Rectal smooth muscle tissue (tissue), 1 donor: ENCODE results near the gene S100A8.
"Not testable (repeated sequence)": the region's sequence is repeated elsewhere in the genome, so short reads cannot be mapped to it uniquely, and the experiment has no call there.

Experiments used
- H3K27ac ChIP-seq: one replicate; pipeline ENCODE4 v1.7.0; 2013; ENCODE audit warnings: low read depth, low read length, inconsistent platforms
- H3K27me3 ChIP-seq: one replicate; pipeline ENCODE4 v1.7.0; 2013; ENCODE audit warnings: low read length; ENCODE audit not compliant: control insufficient read depth, insufficient read depth
- H3K36me3 ChIP-seq: one replicate; pipeline ENCODE4 v1.7.0; 2013; ENCODE audit warnings: low read length; ENCODE audit not compliant: control insufficient read depth, insufficient read depth
- H3K4me1 ChIP-seq: one replicate; pipeline ENCODE4 v1.7.0; 2013; ENCODE audit warnings: low read length; ENCODE audit not compliant: control insufficient read depth, insufficient read depth
- H3K4me3 ChIP-seq: one replicate; pipeline ENCODE4 v1.7.0; 2013; ENCODE audit warnings: low read length
- H3K9ac ChIP-seq: one replicate; pipeline ENCODE4 v1.7.0; 2013; ENCODE audit warnings: low read length

S100A8 gene

DNA sequence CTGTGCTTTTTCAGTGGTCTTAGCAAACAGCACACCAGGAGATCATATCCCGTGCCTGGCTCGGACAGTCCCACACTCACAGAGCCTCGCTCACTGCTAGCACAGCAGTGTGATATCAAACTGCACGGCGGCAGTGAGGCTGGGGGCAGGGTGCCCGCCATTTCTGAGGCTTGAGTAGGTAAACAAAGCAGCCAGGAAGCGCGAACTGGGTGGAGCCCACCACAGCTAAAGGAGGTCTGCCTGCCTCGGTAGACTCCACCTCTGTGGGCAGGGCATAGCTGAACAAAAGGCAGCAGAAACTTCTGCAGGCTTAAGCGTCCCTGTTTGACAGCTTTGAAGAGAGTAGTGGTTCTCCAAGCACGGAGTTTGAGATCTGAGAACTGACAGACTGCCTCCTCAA is 16.4 kb upstream of the S100A8 start:
- not testable (repeated sequence) for H3K9ac ChIP-seq, H3K36me3 ChIP-seq, H3K4me3 ChIP-seq, H3K27ac ChIP-seq, H3K27me3 ChIP-seq, H3K4me1 ChIP-seq

DNA sequence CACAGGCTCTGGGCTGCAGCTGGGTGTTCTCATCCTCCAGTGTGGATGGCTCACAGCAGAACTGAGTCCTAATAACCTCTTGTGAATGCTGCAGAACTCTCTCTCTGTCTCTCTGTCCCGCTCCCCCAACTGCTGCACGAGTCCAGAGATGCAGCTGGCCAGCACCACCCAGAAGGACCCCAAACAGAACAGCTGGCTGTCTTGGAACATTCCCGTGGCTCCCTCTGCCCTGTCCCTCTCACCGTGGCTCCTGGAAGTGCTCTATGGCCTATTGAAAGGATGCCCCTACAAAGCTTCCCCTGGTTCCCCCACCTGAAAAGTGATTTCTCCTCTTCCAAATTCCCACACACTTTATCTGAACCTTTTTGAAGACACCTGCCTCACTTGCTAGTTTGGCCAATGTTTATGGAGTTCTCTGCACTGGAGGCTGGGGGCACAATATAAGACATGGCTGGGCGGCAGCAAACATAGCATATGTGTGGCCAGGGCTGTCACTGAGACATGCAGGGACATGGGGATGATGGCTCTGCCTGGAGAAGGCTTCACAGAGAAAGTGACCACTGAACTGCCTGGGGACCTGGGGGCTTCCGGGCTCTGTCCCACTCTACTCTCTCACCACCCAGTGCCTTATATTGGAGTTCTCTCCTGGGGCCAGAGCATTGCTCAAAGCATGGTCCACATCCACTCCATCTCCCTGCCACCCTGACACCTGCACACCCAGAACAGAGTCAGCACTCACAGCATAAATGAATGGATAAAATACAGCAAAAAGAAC is 15.1 kb upstream of the S100A8 start:
- not testable (repeated sequence) for H3K27me3 ChIP-seq

GRCh38 chr1:153404768-153405167 is 13.9 kb upstream of the S100A8 start:
- no peak overlapping the region for H3K4me3 ChIP-seq
- no peak overlapping the region for H3K27ac ChIP-seq
- no peaks in the 10 kb centered on the region for H3K4me1 ChIP-seq
- no peaks in the 10 kb centered on the region for H3K27me3 ChIP-seq
- H3K36me3 ChIP-seq = no peaks in the 10 kb centered on the region
- H3K9ac ChIP-seq = no peak overlapping the region

More for the DNA sequence above, 15.1 kb upstream of the S100A8 start:
- not testable (repeated sequence) for H3K4me3 ChIP-seq, H3K36me3 ChIP-seq, H3K27ac ChIP-seq, H3K9ac ChIP-seq, H3K4me1 ChIP-seq

GRCh38 chr1:153404086-153404635 is 13.3 kb upstream of the S100A8 start:
- Histone ChIP-seq H3K27ac (no peak overlapping the region), H3K36me3 (no peaks in the 10 kb centered on the region), H3K27me3 (no peaks in the 10 kb centered on the region), H3K4me3 (no peak overlapping the region), H3K4me1 (no peaks in the 10 kb centered on the region), H3K9ac (no peak overlapping the region)

- no peaks in the 10 kb centered on the region for H3K4me1 ChIP-seq
- no peak overlapping the region for H3K9ac ChIP-seq
- no peak overlapping the region for H3K4me3 ChIP-seq
- H3K36me3 ChIP-seq = no peaks in the 10 kb centered on the region
- no peaks in the 10 kb centered on the region for H3K27me3 ChIP-seq
- no peak overlapping the region for H3K27ac ChIP-seq
These were observed 12.7 kb upstream of the S100A8 start for GRCh38 chr1:153403421-153404085.

DNA sequence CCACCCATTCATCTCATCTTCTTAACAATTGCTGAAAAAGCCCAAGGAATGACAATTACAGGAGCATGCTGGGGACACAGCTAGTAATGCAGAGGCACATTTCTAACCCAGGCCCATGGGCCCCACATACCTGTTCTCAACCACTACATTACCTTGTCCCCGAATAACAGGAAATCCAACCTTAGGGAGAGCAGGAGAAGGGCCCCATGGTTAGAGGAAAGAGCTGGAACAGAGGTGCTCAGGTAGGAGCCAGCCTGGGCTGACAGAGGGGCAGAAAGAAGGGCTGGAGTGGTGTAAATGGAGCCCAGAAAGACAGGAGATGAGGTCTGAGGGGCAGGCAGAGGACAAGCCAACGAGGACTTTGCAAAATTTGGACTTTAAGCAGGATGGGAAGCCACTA is 11.4 kb upstream of the S100A8 start:
- Histone ChIP-seq H3K27me3 (no peaks in the 10 kb centered on the region), H3K36me3 (no peaks in the 10 kb centered on the region), H3K27ac (no peak overlapping the region), H3K4me1 (no peaks in the 10 kb centered on the region), H3K4me3 (no peak overlapping the region), H3K9ac (no peak overlapping the region)

DNA sequence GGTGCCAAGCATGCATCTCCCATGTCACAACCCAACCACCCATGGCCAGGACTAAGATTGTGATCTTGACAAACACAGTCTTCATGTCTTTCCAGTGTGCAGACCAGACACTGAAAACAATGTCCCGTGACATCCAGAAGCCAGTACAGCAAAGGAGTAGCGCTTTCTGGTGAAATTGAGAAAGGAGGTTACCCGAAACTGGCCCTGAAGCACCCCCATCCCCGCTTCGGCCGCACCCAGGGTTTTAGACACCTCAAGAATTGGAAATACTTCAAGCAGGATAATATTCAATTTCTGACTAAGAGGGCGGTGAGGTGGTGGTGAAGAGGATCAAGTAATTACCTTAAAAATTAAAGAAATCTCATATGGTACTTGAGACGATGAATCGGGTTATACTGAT is 10.6 kb upstream of the S100A8 start:
- H3K4me3 ChIP-seq = no peak overlapping the region
- no peak overlapping the region for H3K27ac ChIP-seq
- H3K36me3 ChIP-seq = no peaks in the 10 kb centered on the region
- no peaks in the 10 kb centered on the region for H3K27me3 ChIP-seq
- no peak overlapping the region for H3K9ac ChIP-seq
- no peaks in the 10 kb centered on the region for H3K4me1 ChIP-seq

DNA sequence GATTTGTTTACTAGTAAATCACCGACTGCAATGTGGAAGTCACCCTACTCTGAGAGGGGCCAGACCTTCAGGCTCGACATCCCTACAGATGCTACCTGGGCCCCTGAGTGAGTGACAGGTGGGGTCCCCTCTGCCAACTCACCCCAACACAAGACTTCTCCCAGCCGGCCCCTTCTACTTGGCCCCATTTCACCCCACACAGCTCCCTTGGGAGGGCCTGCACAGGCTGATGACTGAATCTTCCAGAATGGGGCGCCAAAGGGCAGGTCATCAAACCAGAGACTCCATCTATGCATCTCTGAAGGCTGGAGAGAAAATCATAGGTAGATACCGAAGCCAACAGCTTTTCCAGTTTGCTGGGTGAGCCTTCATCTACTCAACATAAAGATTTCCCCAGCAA is 9.4 kb upstream of the S100A8 start:
- Histone ChIP-seq H3K27me3 (no peaks in the 10 kb centered on the region), H3K27ac (no peak overlapping the region), H3K4me3 (no peak overlapping the region), H3K9ac (no peak overlapping the region), H3K4me1 (no peaks in the 10 kb centered on the region), H3K36me3 (no peaks in the 10 kb centered on the region)

DNA sequence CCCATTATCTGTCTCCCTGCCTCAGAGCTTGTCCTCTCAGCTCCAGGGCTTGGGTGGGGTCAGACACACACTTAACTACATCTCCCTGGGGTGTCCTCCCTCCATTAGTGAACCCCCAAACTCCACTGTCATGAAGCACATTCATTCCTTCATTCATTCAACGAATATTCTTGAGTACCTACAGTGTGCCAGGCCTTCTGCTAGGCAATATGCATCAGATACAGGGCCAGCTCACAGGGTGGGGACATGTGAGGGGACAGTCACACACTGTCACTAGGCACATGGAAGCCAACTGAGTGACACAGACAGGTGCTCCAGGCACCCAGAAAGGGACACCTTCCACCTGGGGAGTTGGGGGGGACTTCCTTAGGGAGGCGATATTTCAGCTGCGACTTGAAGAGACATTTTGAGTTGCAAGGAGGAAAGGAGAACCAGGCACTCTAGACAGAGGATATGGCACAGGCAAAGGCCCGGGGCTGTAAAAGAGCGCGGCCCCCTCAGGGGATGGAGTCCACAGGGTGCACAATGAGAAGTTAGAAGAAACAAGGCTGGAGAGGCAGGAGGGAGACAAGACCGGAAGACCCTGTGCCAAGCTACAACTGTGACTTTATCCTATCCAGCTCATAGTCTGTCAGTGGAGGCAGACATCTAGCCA is 8.7 kb upstream of the S100A8 start:
- Histone ChIP-seq H3K4me3 (no peak overlapping the region), H3K9ac (no peak overlapping the region), H3K4me1 (no peaks in the 10 kb centered on the region), H3K27me3 (no peaks in the 10 kb centered on the region), H3K27ac (no peak overlapping the region), H3K36me3 (no peaks in the 10 kb centered on the region)

DNA sequence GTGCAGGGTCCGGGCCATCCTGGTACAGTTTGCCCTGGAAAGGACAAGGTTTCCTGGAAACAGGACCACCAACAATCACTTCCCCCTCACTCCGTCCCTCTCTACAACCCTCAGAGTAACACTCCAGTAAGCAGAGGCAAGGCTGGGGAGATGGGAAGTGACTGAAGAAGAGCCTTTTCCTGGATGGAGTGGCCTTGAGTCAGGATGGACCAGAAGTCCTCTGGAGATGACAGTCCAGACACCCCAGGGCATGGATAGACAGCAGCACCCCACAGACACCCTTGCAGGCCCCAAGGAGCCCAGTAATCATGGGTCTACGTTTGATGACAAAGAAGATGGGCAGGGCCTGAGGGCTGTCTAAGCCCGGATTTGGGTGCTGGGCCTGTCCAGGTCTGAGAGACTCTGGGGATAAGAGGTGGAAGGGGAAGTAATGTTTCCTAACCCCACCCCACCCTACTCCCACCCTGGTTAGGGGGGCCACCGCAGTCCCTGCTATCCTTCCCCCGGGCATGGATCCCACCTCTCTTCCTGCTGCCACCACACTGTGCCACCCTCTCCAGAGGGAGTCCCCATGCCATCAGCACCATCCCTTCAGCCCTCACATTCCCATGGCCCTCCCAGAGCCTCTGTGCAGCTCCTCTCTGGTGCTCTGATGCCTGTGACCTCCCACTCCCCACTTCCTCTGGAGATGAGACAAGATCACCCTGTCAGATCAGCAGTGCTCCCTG is 7.2 kb upstream of the S100A8 start:
- Histone ChIP-seq H3K4me1 (no peaks in the 10 kb centered on the region), H3K9ac (no peak overlapping the region), H3K4me3 (no peak overlapping the region), H3K27ac (no peak overlapping the region), H3K36me3 (no peaks in the 10 kb centered on the region), H3K27me3 (no peaks in the 10 kb centered on the region)

- no peaks in the 10 kb centered on the region for H3K27me3 ChIP-seq
- H3K4me3 ChIP-seq = no peak overlapping the region
- no peak overlapping the region for H3K9ac ChIP-seq
- no peak overlapping the region for H3K27ac ChIP-seq
- H3K4me1 ChIP-seq = no peaks in the 10 kb centered on the region
- no peaks in the 10 kb centered on the region for H3K36me3 ChIP-seq
These were observed 6.4 kb upstream of the S100A8 start for GRCh38 chr1:153397051-153397923.
